Caco-2 (cell line): ENCODE results near the gene ZNF19. TPM values are rescaled to one million over a fixed set of nuclear protein-coding genes. Genes with fewer than 3 reads are reported as not detected.

ENCODE experiments used
- BruUV-seq: library from RNA; stranded (reverse); fragments of 400-500 nt; replicated peaks from 2 replicates; lab custom pipeline; 2021; lab: Mats Ljungman, UMichigan
- CTCF ChIA-PET: fragments of 300-600 bp; sonication (Branson Sonifier 250); formaldehyde crosslinking; loops from one replicate; lab custom pipeline; 2022; ENCODE audit warnings: antibody characterized with exemption; lab: Charles Lee
- POLR2A ChIA-PET: fragments of 300-600 bp; sonication (Branson Sonifier 250); formaldehyde crosslinking; loops from one replicate; lab custom pipeline; 2022; ENCODE audit warnings: antibody characterized with exemption; lab: Charles Lee
- DNase-seq, 2 experiments: peaks; one replicate each; pipeline versions ENCODE4 v3.0.0 to v3.0.0-alpha.2; 2020 to 2022
- H3K27me3 ChIP-seq: replicated peaks from 2 replicates; pipeline ENCODE4 v1.6.0; 2011; ENCODE audit warnings: low read length; ENCODE audit not compliant: control insufficient read depth, insufficient read depth
- H3K36me3 ChIP-seq: 2 replicates; pipeline ENCODE4 v1.5.1; 2011; ENCODE audit warnings: low read length; ENCODE audit not compliant: control insufficient read depth, insufficient read depth
- H3K4me1 ChIP-seq: fragments of 250-450 bp; sonication (Bioruptor Pico); 2 replicates; pipeline ENCODE4 v1.5.1; 2020; ENCODE audit warnings: mild to moderate bottlenecking
- H3K4me3 ChIP-seq: 2 replicates; pipeline ENCODE4 v1.5.1; 2011; ENCODE audit warnings: low read depth, mild to moderate bottlenecking, control low read depth, low read length
- H3K9me3 ChIP-seq: fragments of 250-450 bp; sonication (Bioruptor Pico); 2 replicates; pipeline ENCODE4 v1.5.1; 2020; ENCODE audit warnings: mild to moderate bottlenecking, moderate library complexity
- H3K27ac Mint-ChIP-seq: one replicate; pipeline ENCODE4 v1.8.0; 2022; ENCODE audit warnings: mixed read lengths; ENCODE audit not compliant: unreplicated experiment
- H3K27me3 Mint-ChIP-seq: one replicate; pipeline ENCODE4 v1.8.0; 2022; ENCODE audit warnings: mixed read lengths; ENCODE audit not compliant: insufficient read depth, unreplicated experiment
- H3K36me3 Mint-ChIP-seq: one replicate; pipeline ENCODE4 v1.8.0; 2022; ENCODE audit warnings: mild to moderate bottlenecking, mixed read lengths; ENCODE audit not compliant: insufficient read depth, unreplicated experiment
- H3K4me1 Mint-ChIP-seq: one replicate; pipeline ENCODE4 v1.8.0; 2022; ENCODE audit warnings: low read depth, mixed read lengths; ENCODE audit not compliant: unreplicated experiment
- H3K4me3 Mint-ChIP-seq: one replicate; pipeline ENCODE4 v1.8.0; 2022; ENCODE audit warnings: mild to moderate bottlenecking, moderate library complexity, mixed read lengths; ENCODE audit not compliant: unreplicated experiment
- H3K9me3 Mint-ChIP-seq: one replicate; pipeline ENCODE4 v1.8.0; 2022; ENCODE audit warnings: mixed read lengths; ENCODE audit not compliant: unreplicated experiment
- intact Hi-C: fragments of 100-400 bp; cut with micrococcal nuclease; formaldehyde crosslinking; loops from one replicate; pipeline ENCODE4 v1.10.0; 2022; ENCODE audit not compliant: unreplicated experiment
- total RNA-seq: library from RNA; stranded (reverse); gene quantifications from 2 replicates; pipeline ENCODE4 v1.2.3, GENCODE V29; 2022
- TF ChIP-seq, protein P1 (sequence below), 2 experiments: fragments of 200-600 bp in 1 of 2; IDR thresholded peaks; 1 replicate in 1 of 2; 2 replicates in 1 of 2; pipeline versions ENCODE4 v1.5.1 to v1.8.0; 2011 to 2022; ENCODE audit warnings: antibody characterized with exemption in 1 of 2, control low read depth in 1 of 2, inconsistent platforms in 1 of 2, low read depth in 1 of 2, low read length in 1 of 2, mild to moderate bottlenecking in 1 of 2, moderate library complexity in 1 of 2; ENCODE audit not compliant: insufficient read depth in 1 of 2, severe bottlenecking in 1 of 2, unreplicated experiment in 1 of 2

ZNF19 gene
- total RNA-seq, 1 experiment from 2014 or later = 5.1 TPM

DNA sequence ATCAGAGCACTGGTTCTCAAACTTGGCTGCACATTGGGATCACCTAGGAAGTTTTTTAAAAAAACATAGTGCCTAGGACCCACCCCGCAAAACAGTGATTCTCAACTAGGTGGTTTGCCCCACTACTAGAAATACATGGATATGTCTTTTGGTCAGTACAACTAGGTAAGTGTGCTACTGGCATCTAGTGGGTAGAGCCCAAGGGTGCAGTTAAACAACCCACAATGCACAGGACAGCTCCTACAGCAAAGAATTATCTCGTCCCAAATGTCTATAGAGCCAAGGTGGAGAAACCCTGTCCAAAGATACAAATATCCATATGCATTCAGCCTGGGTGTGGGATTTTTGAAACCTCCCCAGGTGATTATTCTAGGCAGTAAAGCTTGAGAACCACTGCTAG is 11.8 kb upstream of the ZNF19 start:
- no peak overlapping the region for H3K27ac Mint-ChIP-seq
- TF ChIP-seq, protein P1, sequence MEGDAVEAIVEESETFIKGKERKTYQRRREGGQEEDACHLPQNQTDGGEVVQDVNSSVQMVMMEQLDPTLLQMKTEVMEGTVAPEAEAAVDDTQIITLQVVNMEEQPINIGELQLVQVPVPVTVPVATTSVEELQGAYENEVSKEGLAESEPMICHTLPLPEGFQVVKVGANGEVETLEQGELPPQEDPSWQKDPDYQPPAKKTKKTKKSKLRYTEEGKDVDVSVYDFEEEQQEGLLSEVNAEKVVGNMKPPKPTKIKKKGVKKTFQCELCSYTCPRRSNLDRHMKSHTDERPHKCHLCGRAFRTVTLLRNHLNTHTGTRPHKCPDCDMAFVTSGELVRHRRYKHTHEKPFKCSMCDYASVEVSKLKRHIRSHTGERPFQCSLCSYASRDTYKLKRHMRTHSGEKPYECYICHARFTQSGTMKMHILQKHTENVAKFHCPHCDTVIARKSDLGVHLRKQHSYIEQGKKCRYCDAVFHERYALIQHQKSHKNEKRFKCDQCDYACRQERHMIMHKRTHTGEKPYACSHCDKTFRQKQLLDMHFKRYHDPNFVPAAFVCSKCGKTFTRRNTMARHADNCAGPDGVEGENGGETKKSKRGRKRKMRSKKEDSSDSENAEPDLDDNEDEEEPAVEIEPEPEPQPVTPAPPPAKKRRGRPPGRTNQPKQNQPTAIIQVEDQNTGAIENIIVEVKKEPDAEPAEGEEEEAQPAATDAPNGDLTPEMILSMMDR (IDR thresholded peaks at IDR 0.05; ENCODE audit: insufficient read depth in 1 of 2, low read depth in 1 of 2, low read length in 1 of 2, severe bottlenecking in 1 of 2, unreplicated experiment in 1 of 2) = no peak
- no peaks in the 10 kb centered on the region for H3K27me3 ChIP-seq
- peaks cover 8% of the 10 kb centered on the region for H3K27me3 Mint-ChIP-seq
- H3K4me3 ChIP-seq = no peak overlapping the region
- no peaks in the 10 kb centered on the region for H3K4me1 ChIP-seq
- BruUV-seq = no TSS peak
- no peaks in the 10 kb centered on the region for H3K36me3 Mint-ChIP-seq
- no peaks in the 10 kb centered on the region for H3K9me3 Mint-ChIP-seq
- POLR2A ChIA-PET = no interaction called here
- H3K4me1 Mint-ChIP-seq = no peaks in the 10 kb centered on the region
- no peaks in the 10 kb centered on the region for H3K36me3 ChIP-seq
- CTCF ChIA-PET = interaction anchor here (0.6 to 1.8 kb wide), 7 partner anchors 21 to 110 kb away, joined by 3 to 9 read pairs (median 4); no protein-coding TSS in a partner anchor
- no peaks in the 10 kb centered on the region for H3K9me3 ChIP-seq
- no peak for DNase-seq
- intact Hi-C loops = no loop called here
- H3K4me3 Mint-ChIP-seq = no peak overlapping the region

DNA sequence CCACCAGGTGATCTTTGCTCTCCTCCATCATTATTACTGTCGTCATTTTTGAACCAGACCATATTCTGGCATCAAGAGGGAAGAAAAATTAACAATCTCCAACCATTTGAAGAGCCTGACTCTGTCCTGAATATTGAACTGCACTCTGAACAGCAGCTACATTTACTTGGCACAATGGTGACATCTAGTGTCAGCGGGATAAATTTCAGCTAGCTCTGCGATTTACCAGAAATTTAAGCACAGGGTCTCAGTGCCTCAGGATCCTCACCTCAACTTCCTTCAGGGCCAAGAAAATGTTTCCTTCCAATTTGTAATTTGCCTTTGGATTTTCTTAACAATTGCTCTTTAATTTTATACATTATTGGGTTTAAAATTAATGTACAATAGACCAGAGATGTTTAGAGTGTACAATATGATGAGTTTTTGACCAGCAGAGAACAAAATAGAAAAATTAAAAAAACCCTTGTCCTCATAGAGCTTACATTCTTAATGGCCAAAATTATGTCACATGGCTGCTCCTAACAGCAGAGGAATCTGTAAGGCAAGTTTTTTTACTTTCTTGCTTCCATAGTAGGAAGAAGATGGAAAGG is 10.7 kb upstream of the ZNF19 start:
- H3K4me1 Mint-ChIP-seq = no peaks in the 10 kb centered on the region
- POLR2A ChIA-PET = no interaction called here
- Histone ChIP-seq H3K27me3 (no peaks in the 10 kb centered on the region), H3K4me3 (no peak overlapping the region), H3K9me3 (no peaks in the 10 kb centered on the region), H3K36me3 (no peaks in the 10 kb centered on the region), H3K4me1 (no peaks in the 10 kb centered on the region)
- TF ChIP-seq, protein P1 (IDR thresholded peaks at IDR 0.05; ENCODE audit: insufficient read depth in 1 of 2, low read depth in 1 of 2, low read length in 1 of 2, severe bottlenecking in 1 of 2, unreplicated experiment in 1 of 2) = peak; percentile 76
- no peak overlapping the region for H3K27ac Mint-ChIP-seq
- H3K27me3 Mint-ChIP-seq = peaks cover 8% of the 10 kb centered on the region
- DNase-seq = peak; percentile 48 to 70
- BruUV-seq = no TSS peak
- CTCF ChIA-PET = interaction anchor here (0.5 to 2.9 kb wide), 15 partner anchors 12 to 188 kb away, joined by 3 to 46 read pairs (median 4); no protein-coding TSS in a partner anchor
- no peak overlapping the region for H3K4me3 Mint-ChIP-seq
- no peaks in the 10 kb centered on the region for H3K36me3 Mint-ChIP-seq
- intact Hi-C loops = loop anchor here (1.0 kb wide), 1 partner anchor 88 kb away; no protein-coding TSS in a partner anchor
- H3K9me3 Mint-ChIP-seq = no peaks in the 10 kb centered on the region

DNA sequence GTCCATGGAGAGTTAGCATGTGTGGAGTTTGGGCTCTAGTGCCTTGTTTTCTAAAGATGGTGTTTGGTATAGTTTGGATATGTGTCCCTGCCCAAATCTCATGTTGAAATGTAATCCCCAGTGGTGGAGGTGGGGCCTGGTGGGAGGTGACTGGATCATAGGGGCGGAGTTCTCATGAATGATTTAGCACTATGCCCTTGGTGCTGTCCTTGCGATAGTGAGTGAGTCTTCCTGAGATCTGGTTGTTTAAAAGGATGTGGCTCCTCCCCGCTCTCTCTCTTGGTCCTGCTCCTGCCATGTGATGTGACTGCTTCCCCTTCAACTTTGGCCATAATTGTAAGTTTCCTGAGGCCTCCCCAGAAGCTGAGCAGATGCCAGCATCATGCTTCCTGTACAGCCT is 8.9 kb upstream of the ZNF19 start:
- Histone ChIP-seq H3K27me3 (no peaks in the 10 kb centered on the region), H3K36me3 (no peaks in the 10 kb centered on the region), H3K4me3 (no peak overlapping the region), H3K4me1 (no peaks in the 10 kb centered on the region), H3K9me3 (no peaks in the 10 kb centered on the region)
- Mint-ChIP-seq H3K9me3 (no peaks in the 10 kb centered on the region), H3K27me3 (peaks cover 8% of the 10 kb centered on the region), H3K4me3 (no peak overlapping the region), H3K36me3 (no peaks in the 10 kb centered on the region), H3K4me1 (no peaks in the 10 kb centered on the region), H3K27ac (no peak overlapping the region)
- POLR2A ChIA-PET = no interaction called here
- CTCF ChIA-PET = interaction anchor here (2.9 kb wide), 1 partner anchor 86 kb away, joined by 46 read pairs; no protein-coding TSS in a partner anchor
- intact Hi-C loops = no loop called here
- TF ChIP-seq, protein P1 (IDR thresholded peaks at IDR 0.05; ENCODE audit: insufficient read depth in 1 of 2, low read depth in 1 of 2, low read length in 1 of 2, severe bottlenecking in 1 of 2, unreplicated experiment in 1 of 2) = no peak
- no peak for DNase-seq
- no TSS peak for BruUV-seq
